Measurements from ENCODE around the gene OR6J1.

GRCh38 chr14:22630486-22630885, 13.7 kb downstream of the OR6J1 start:
- no peak for TF ChIP-seq EZH2 (IDR thresholded peaks at IDR 0.05; ENCODE audit: low read depth, low read length, severe bottlenecking)
- no peak for TF ChIP-seq TAF1 (IDR thresholded peaks at IDR 0.05; ENCODE audit: low read depth, low read length)
- no peak for TF ChIP-seq POLR2A (IDR thresholded peaks at IDR 0.05; ENCODE audit: control extremely low read depth in 1 of 2, low read depth in 2 of 2, low read length in 2 of 2)
- TF ChIP-seq CTCF (IDR thresholded peaks at IDR 0.05; ENCODE audit: control extremely low read depth in 1 of 3, insufficient read depth in 1 of 3, low read depth in 1 of 3, low read length in 3 of 3), result no peak
- TF ChIP-seq JUN (IDR thresholded peaks at IDR 0.05; ENCODE audit: low read depth, low read length), result no peak
- no peak for TF ChIP-seq GABPA (IDR thresholded peaks at IDR 0.05; ENCODE audit: borderline replicate concordance, insufficient read depth, low read length)
- no peak for TF ChIP-seq USF2 (IDR thresholded peaks at IDR 0.05; ENCODE audit: low read length)
- no peak for TF ChIP-seq CHD2 (IDR thresholded peaks at IDR 0.05; ENCODE audit: low read length)
